GM23248 (cell line): Measurements from ENCODE around the gene CMIP. TPM values are rescaled to one million over a fixed set of nuclear protein-coding genes. Genes with fewer than 3 reads are reported as not detected.
"Not testable (repeated sequence)": the region's sequence is repeated elsewhere in the genome, so short reads cannot be mapped to it uniquely, and the experiment has no call there.

Experiments used
- DNase-seq: peaks from one replicate; pipeline ENCODE4 v3.0.0-alpha.2; 2015
- H2AFZ ChIP-seq: fragments of 200-600 bp; sonication (generic); 2 replicates; pipeline ENCODE4 v1.6.1; 2016; ENCODE audit warnings: antibody characterized with exemption
- H3F3A ChIP-seq: fragments of 200-600 bp; sonication (generic); 2 replicates; pipeline ENCODE4 v1.6.1; 2016; ENCODE audit warnings: mild to moderate bottlenecking, antibody characterized with exemption, mixed run types; ENCODE audit not compliant: insufficient read depth
- H3K27ac ChIP-seq: fragments of 200-600 bp; sonication (generic); 2 replicates; pipeline ENCODE4 v1.5.1; 2016; ENCODE audit warnings: mild to moderate bottlenecking
- H3K27me3 ChIP-seq: fragments of 200-600 bp; sonication (generic); replicated peaks from 2 replicates; pipeline ENCODE4 v1.6.1; 2016; ENCODE audit warnings: mild to moderate bottlenecking; ENCODE audit not compliant: insufficient read depth
- H3K36me3 ChIP-seq: fragments of 200-600 bp; sonication (generic); 2 replicates; pipeline ENCODE4 v1.6.1; 2016; ENCODE audit warnings: low read depth, mild to moderate bottlenecking
- H3K4me1 ChIP-seq: fragments of 200-600 bp; sonication (generic); 2 replicates; pipeline ENCODE4 v1.6.1; 2016; ENCODE audit warnings: mild to moderate bottlenecking; ENCODE audit not compliant: insufficient read depth
- H3K4me2 ChIP-seq: fragments of 200-600 bp; sonication (generic); one replicate; pipeline ENCODE4 v1.6.1; 2016; ENCODE audit warnings: mild to moderate bottlenecking; ENCODE audit not compliant: unreplicated experiment
- H3K4me3 ChIP-seq: fragments of 200-600 bp; sonication (generic); 2 replicates; pipeline ENCODE4 v1.5.1; 2016; ENCODE audit warnings: mild to moderate bottlenecking
- H3K79me2 ChIP-seq: fragments of 200-600 bp; sonication (generic); 2 replicates; pipeline ENCODE4 v1.6.1; 2016; ENCODE audit warnings: mild to moderate bottlenecking; ENCODE audit not compliant: insufficient read depth
- H3K9ac ChIP-seq: fragments of 200-600 bp; sonication (generic); 2 replicates; pipeline ENCODE4 v1.6.1; 2016; ENCODE audit warnings: mild to moderate bottlenecking
- H3K9me2 ChIP-seq: fragments of 200-600 bp; sonication (generic); 2 replicates; pipeline ENCODE4 v1.6.1; 2016; ENCODE audit warnings: mixed run types, mild to moderate bottlenecking, moderate library complexity; ENCODE audit not compliant: insufficient read depth
- H3K9me3 ChIP-seq: fragments of 200-600 bp; sonication (generic); one replicate; pipeline ENCODE4 v1.6.1; 2017; ENCODE audit warnings: low read depth
- H4K20me1 ChIP-seq: fragments of 200-600 bp; sonication (generic); 2 replicates; pipeline ENCODE4 v1.6.0; 2016; ENCODE audit not compliant: insufficient read depth
- EZH2 ChIP-seq: fragments of 200-600 bp; sonication (generic); IDR thresholded peaks from 2 replicates; pipeline ENCODE4 v1.6.1; 2018; ENCODE audit warnings: antibody characterized with exemption, mild to moderate bottlenecking; ENCODE audit not compliant: insufficient read depth, poor library complexity, severe bottlenecking
- EZH2phosphoT487 ChIP-seq: fragments of 200-600 bp; sonication (generic); IDR thresholded peaks from 2 replicates; pipeline ENCODE4 v1.6.1; 2018; ENCODE audit warnings: antibody characterized with exemption, moderate library complexity, mild to moderate bottlenecking, low read depth; ENCODE audit not compliant: insufficient read depth
- WGBS, 2 experiments: methylation state at CpG; one replicate each; pipeline ENCODE4 v1.1.6; 2015 to 2017; ENCODE audit warnings: low lambda C conversion rate in 2 of 2, low coverage in 1 of 2; ENCODE audit errors: missing lambda C conversion rate in 2 of 2; 5-methylcytosine and 5-hydroxymethylcytosine counted together
- in situ Hi-C: fragments of 300-500 bp; cut with MboI; formaldehyde crosslinking; loops from 2 replicates; pipeline ENCODE4 v1.15.0; 2020
- polyA plus RNA-seq: library from polyadenylated mRNA; unstranded; fragments of >200 nt; fragmentation: Nextera tagmentation; extraction: Ambion mirVana; gene quantifications from 2 replicates; pipeline ENCODE4 v1.2.1, GENCODE V29; 2016
- total RNA-seq: library from RNA; depleted of rRNA; stranded (reverse); fragments of >200 nt; shearing (Covaris generic); gene quantifications from 2 replicates; pipeline ENCODE4 v1.2.3, GENCODE V29; 2014

Gene CMIP
- total and polyA plus RNA-seq, 2 experiments from 2014 or later = 1.5 to 9.5 TPM

GRCh38 chr16:81399909-81400308 lies 44.7 kb upstream of the CMIP start:
- Histone ChIP-seq H4K20me1 (no peaks in the 10 kb centered on the region), H3K36me3 (no peaks in the 10 kb centered on the region), H3K9me3 (no peaks in the 10 kb centered on the region), H3K27ac (no peak overlapping the region), H3K9me2 (no peaks in the 10 kb centered on the region), H3K9ac (no peak overlapping the region), H2AFZ (no peak overlapping the region), H3K79me2 (no peaks in the 10 kb centered on the region), H3K4me1 (no peaks in the 10 kb centered on the region), H3K27me3 (no peaks in the 10 kb centered on the region), H3F3A (peaks cover 5% of the 10 kb centered on the region; the same call in 1 of the 2 replicates), H3K4me3 (no peak overlapping the region), H3K4me2 (no peak overlapping the region)
- DNase-seq = no peak
- in situ Hi-C loops = loop anchor here (10.0 kb wide), 1 partner anchor 325 kb away; no protein-coding TSS in a partner anchor
- 90 to 100% methylated on average over 1 of the region's 1 CpG for WGBS, 2 experiments
- TF ChIP-seq EZH2 (no peak), EZH2phosphoT487 (no peak)

- peaks cover 16% of the 10 kb centered on the region for H3F3A ChIP-seq
- no peaks in the 10 kb centered on the region for H3K9me3 ChIP-seq
- H3K9ac ChIP-seq = peak overlapping the region; percentile 32; the same call in 1 of the 2 replicates
- no peaks in the 10 kb centered on the region for H3K36me3 ChIP-seq
- peak overlapping the region; percentile 43 for H3K4me2 ChIP-seq
- in situ Hi-C loops = loop anchor here (10.0 kb wide), 1 partner anchor 324 kb away; no protein-coding TSS in a partner anchor
- peak overlapping the region; percentile 34; the same call in 1 of the 2 replicates for H3K27ac ChIP-seq
- DNase-seq = peak; percentile 87
- peak overlapping the region; percentile 66 for H2AFZ ChIP-seq
- 0 out of 2 replicates have a peak, but pooled peaks cover 8% of the 10 kb centered on the region for H3K4me1 ChIP-seq
- no peaks in the 10 kb centered on the region for H4K20me1 ChIP-seq
- 36 to 38% methylated on average over 19 of the region's 19 CpGs for WGBS, 2 experiments
- H3K79me2 ChIP-seq = no peaks in the 10 kb centered on the region
- TF ChIP-seq EZH2phosphoT487 = no peak
- no peak for TF ChIP-seq EZH2
- H3K9me2 ChIP-seq = no peaks in the 10 kb centered on the region
- H3K27me3 ChIP-seq = no peaks in the 10 kb centered on the region
- peak overlapping the region; percentile 48 for H3K4me3 ChIP-seq
Measured at GRCh38 chr16:81401035-81401950, 43.3 kb upstream of the CMIP start.

- Histone ChIP-seq H3K79me2 (no peaks in the 10 kb centered on the region), H4K20me1 (no peaks in the 10 kb centered on the region), H2AFZ (no peak overlapping the region), H3K9ac (no peak overlapping the region), H3K4me1 (0 out of 2 replicates have a peak, but pooled peaks cover 9% of the 10 kb centered on the region), H3K27ac (no peak overlapping the region), H3F3A (peaks cover 16% of the 10 kb centered on the region), H3K9me3 (no peaks in the 10 kb centered on the region), H3K27me3 (no peaks in the 10 kb centered on the region), H3K9me2 (no peaks in the 10 kb centered on the region), H3K4me3 (peak overlapping the region; percentile 56; the same call in 1 of the 2 replicates), H3K4me2 (peak overlapping the region; percentile 69), H3K36me3 (no peaks in the 10 kb centered on the region)
- WGBS, 2 experiments = 16 to 20% methylated on average over 5 of the region's 5 CpGs
- in situ Hi-C loops = loop anchor here (10.0 kb wide), 1 partner anchor 322 kb away; no protein-coding TSS in a partner anchor
- TF ChIP-seq EZH2phosphoT487 (no peak), EZH2 (no peak)
- DNase-seq = no peak
Measured at GRCh38 chr16:81403208-81403600, 41.4 kb upstream of the CMIP start.

- peak; percentile 85 for DNase-seq
- Histone ChIP-seq H2AFZ (no peak overlapping the region), H3K9ac (no peak overlapping the region), H3K4me1 (0 out of 2 replicates have a peak, but pooled peaks cover 9% of the 10 kb centered on the region), H3K9me2 (no peaks in the 10 kb centered on the region), H3K27me3 (no peaks in the 10 kb centered on the region), H4K20me1 (no peaks in the 10 kb centered on the region), H3K9me3 (no peaks in the 10 kb centered on the region), H3K79me2 (no peaks in the 10 kb centered on the region), H3K27ac (no peak overlapping the region), H3K4me2 (peak overlapping the region; percentile 69), H3F3A (peaks cover 16% of the 10 kb centered on the region), H3K4me3 (peak overlapping the region; percentile 56; the same call in 1 of the 2 replicates), H3K36me3 (no peaks in the 10 kb centered on the region)
- in situ Hi-C loops = loop anchor here (10.0 kb wide), 1 partner anchor 321 kb away; no protein-coding TSS in a partner anchor
- WGBS, 2 experiments = 26 to 30% methylated on average over 35 to 37 of the region's 37 CpGs
- TF ChIP-seq EZH2 (no peak), EZH2phosphoT487 (no peak)
Measured at GRCh38 chr16:81403601-81404391, 40.8 kb upstream of the CMIP start.

GRCh38 chr16:81405002-81405401 lies 39.6 kb upstream of the CMIP start:
- H3K9me3 ChIP-seq, H3K4me3 ChIP-seq, H3K9me2 ChIP-seq, H3K27me3 ChIP-seq, H2AFZ ChIP-seq, DNase-seq, H3K9ac ChIP-seq, H3K36me3 ChIP-seq, H4K20me1 ChIP-seq, H3K27ac ChIP-seq, H3K4me2 ChIP-seq, H3K79me2 ChIP-seq, H3K4me1 ChIP-seq: not testable (repeated sequence)
- WGBS, 2 experiments = 98 to 100% methylated on average over 2 of the region's 2 CpGs
- in situ Hi-C loops = loop anchor here (10.0 kb wide), 1 partner anchor 320 kb away; no protein-coding TSS in a partner anchor
- peaks cover 16% of the 10 kb centered on the region for H3F3A ChIP-seq
